GM18907 (cell line): Measurements from ENCODE around the gene PTPN9.
"Not testable (repeated sequence)": the region's sequence is repeated elsewhere in the genome, so short reads cannot be mapped to it uniquely, and the experiment has no call there.

Experiments used
- ATAC-seq: cut with Tn5 transposase; IDR thresholded peaks from one replicate; pipeline ENCODE4 v1.9.1; 2021; ENCODE audit warnings: mild to moderate bottlenecking, moderate library complexity; ENCODE audit not compliant: unreplicated experiment

Gene PTPN9

DNA sequence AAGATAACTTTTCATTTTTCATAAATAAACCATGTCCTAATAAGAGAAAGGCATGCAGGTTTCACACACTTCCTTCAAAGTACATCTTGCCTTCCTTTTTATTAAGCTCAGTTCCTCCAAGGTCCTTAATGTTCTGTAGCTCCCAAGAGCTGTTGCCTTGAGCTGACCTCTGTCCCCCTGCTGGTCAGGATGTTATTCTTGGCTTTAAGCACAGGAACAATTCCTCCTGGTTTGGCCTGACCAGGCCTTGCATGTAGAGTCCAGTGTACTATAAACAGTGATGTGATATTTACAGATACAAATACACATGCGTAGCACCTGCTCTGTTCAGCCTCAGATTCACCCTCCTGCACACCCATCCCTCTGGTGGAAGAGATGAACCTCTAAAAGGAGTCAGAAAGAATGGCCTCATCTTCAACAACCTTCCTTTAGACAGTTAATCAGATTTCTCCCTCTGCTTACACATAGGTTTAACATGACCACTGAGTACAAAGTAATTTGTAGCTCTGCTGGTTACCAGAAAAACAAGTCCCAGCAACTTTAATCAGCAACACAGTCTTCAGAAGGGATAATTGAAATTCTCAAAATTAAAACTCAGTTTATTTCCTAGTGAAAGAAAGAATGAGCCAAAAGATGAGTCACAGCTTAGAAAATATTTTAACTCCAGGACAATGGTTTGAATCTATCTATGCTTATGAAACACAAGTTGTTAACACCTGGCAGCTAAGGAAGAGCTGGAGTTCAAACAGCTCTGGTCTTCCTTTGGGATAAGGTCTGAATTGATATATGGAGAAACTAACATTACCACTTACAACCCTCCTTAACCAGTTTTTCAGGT lies 46.5 kb downstream of the PTPN9 start:
- ATAC-seq, result no peak

DNA sequence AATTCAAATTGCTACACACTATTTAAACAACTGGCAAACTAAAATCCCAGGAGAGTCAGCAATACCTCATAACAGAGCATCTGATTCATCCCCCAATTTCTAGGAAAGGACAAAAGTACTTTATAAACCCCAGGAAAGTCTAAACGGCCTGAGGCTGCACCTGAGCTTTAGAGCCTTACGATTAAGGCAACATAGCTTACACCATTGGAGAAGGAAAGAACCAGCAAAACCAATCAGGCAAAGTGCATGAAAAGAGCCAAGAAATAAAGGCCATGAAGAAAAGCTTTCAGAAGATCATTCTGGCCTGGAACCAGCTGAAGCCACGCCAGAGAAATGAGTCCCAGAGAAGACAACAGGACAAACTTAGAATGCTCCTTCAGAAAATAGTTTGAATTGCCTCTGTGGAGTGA lies 48.1 kb downstream of the PTPN9 start:
- ATAC-seq, result no peak

- no peak for ATAC-seq
These were observed 48.9 kb downstream of the PTPN9 start for GRCh38 chr15:75530169-75530568.

GRCh38 chr15:75525756-75526155 lies 53.4 kb downstream of the PTPN9 start:
- not testable (repeated sequence) for ATAC-seq

DNA sequence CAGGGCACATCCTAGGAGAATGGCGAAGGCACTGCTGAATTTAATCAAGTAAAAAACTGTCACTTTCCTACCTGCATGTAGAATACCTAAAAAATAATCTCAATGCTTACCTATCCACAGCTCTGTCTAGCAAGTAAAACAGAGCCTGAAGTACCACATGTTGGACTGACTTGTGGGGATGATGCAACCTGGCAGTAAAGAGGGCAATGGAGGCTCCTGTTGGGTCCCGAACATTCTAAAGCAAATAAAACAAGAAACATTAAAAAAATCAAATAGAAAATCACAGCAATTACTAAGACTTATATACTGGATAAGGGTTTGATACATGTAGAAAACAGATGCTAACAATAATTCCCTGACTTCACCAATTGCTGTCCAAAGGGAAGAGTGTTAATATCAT lies 56.1 kb downstream of the PTPN9 start:
- no peak for ATAC-seq

GRCh38 chr15:75517233-75517632 lies 61.9 kb downstream of the PTPN9 start:
- no peak for ATAC-seq

- no peak for ATAC-seq
These were observed 70.1 kb downstream of the PTPN9 start for GRCh38 chr15:75508840-75509532.

GRCh38 chr15:75502360-75502759 lies 76.8 kb downstream of the PTPN9 start:
- no peak for ATAC-seq

DNA sequence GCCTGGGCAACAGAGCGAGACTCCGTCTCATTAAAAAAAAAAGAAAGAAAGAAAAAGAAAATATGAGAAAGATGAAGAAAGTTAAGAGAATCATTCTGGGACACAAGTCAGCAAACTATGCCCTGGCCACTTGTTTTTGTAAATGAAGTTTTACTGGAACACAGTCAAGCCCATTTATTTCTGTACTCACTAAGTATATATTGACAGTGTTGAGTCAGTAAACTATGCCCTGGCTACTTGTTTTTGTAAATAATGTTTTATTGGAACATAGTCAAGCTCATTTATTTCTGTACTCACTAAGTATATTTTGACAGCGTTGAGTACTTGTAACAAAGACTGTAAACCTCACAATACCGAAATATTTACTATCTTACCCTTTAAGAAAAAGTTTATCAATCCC lies 85.4 kb downstream of the PTPN9 start:
- no peak for ATAC-seq

- ATAC-seq, result no peak
These were observed 95.2 kb downstream of the PTPN9 start for GRCh38 chr15:75483961-75484360.

DNA sequence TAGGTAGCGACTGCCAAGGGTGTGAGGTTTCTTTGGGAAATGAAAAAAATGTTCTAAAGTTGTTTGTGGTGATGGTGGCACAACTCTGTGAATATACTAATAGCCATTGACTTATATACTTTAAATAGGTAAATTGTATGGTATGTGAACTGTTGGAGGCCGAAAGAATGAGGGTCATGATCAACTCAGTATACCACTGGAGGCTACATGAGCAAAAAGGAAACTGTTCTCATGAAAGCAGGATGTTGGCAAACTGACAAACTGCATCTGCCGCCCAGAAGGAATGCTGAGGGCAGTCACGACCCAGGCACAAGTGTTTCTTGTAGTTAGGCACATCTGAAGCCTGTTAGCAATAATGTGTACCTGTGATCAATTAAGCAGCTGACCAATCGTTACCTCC lies 95.6 kb downstream of the PTPN9 start:
- not testable (repeated sequence) for ATAC-seq

DNA sequence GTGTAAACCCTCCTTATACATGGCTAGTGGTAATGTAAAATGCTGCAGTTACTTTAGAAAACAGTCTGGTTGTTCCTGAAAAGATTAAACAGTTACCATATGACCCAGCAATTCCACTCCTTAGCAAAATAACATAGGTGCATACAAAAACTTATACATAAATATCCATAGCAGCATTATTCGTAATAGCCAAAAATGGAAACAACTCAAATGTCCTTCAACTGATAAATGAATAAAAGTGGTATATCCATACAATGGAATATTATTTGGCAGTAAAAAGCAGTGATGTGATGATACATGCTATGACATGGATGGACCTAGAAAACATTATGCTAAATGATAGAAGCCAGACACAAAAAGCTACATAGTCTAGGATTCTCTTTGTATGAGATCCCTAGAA lies 96.0 kb downstream of the PTPN9 start:
- no peak for ATAC-seq

GRCh38 chr15:75480463-75480862 lies 98.7 kb downstream of the PTPN9 start:
- not testable (repeated sequence) for ATAC-seq

- ATAC-seq, result no peak
These were observed 99.4 kb downstream of the PTPN9 start for GRCh38 chr15:75479670-75480069.

DNA sequence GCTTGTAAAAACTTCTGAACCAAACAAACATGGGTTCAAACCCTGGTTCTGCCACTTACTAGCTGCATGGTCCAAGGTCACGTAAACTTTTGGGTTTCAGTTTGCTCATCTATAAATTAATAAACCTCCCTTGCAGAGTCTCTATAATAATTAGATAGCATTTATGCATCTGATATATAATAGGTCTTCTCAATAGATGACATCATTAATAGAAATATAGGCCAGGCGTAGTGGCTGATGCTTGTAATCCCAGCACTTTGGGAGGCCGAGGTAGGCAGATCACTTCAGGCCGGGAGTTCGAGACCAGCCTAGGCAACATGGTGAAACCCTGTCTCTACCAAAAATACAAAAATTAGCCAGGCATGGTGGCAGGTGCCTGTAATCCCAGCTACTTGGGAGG lies 102.0 kb downstream of the PTPN9 start:
- ATAC-seq, result not testable (repeated sequence)

GRCh38 chr15:75468913-75469598 lies 110.1 kb downstream of the PTPN9 start:
- no peak for ATAC-seq

DNA sequence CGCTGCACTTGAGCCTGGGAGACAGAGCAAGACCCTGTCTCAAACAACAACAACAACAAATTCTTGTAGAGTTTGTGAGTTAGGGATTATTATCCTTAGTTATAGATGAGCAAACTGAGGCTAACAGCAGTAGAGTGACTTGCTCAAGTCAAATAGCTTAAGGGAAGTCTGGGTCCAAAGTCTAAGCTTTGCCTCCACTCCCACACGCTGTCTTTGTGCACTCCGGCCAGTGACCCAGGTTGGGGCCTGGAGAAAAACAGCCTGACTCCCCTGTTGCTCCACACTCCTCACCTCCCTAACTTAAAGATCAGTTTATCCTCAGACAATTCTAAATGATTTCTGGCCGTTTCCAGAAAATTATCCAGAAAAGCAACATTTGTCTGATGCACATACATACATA lies 118.5 kb downstream of the PTPN9 start:
- ATAC-seq, result no peak

DNA sequence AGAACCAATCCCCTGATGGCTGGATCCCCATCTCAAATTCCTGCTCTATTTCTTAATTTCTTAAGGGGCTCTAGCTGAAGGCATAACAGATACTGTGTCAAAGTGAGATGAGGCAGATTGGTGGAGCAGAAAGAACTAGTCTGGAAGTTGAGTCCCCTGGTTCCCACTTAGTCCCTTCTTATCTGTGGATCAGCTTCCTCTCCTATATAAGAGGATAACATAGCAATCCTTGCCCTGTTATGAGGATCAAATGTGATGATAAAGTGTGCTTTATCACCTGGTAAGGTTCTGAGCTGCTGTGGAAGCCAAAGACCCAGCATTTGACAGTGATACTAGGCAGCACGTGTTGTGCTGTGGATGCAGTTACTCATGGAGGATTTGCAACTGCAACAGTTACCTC lies 119.5 kb downstream of the PTPN9 start:
- no peak for ATAC-seq

DNA sequence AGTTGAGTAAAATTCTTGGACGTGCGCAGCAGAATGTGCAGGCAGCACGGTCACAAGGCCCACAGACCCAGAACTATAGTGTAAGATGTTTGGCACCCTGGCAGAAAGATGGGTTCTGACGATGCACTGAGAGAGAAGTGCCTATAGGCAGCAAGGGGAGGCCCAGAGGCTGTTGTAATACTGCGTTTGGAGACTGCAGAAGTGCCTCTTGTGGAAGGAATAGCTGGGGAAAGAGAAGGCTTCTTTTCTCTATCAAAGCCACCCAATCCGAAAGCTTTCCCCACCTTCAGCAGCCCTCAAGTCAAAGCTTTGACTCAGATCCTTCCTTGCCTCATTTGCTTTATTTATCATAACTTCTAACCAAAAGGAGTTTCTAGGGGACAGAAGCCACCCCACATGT lies 122.4 kb downstream of the PTPN9 start:
- no peak for ATAC-seq

DNA sequence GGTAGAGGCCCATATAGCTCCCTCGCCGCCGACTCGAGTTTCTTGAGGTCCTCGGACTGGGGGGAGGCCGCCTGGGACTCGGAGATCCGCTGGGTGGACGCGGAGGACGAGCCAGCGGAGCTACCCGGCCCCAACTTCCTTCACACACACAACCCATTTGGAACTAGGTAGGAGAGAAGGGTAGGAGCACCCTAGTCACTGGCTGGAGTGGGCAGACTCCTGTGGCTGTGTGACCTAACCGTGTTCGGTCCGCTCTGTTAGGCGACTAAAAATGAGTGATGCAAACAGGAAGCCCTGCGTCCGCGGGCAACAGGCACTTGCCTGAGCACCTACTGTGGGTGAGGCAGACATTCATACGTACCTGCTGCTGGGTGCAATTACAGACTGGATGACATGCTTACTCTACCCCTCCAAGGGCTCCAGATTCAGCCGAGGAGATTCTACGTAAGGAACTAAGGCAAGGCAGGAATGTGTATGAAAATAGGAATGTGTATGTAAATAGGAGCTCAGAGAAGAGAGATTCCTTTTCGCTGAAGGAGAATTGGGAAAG lies 123.1 kb downstream of the PTPN9 start:
- ATAC-seq, result no peak

DNA sequence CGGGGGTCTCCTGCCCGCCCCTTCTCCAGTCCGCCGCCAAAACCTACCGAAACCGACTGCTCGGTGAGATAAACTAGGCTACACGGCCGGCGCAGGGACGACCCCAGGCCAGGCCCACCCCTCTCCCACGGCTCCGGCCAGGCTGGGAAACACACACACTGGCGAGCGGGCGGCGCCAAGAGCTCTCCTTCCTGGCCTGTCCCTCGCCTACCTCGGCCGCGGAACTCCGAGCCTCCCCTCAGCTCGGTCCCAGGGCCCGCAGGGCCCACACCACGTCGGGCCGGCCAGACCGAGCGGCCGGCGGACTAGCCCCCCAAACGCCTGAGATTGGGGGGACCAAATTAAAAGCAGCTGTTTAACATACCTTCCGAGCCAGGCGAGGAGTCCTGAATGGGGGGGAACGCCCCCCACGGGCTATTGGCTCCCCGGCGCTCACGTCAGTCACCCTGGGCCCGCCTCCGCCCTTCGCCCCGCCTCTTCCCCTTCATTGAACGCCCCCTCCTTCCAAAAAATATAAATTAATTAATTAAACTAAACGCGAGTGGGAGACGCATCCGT lies 123.6 kb downstream of the PTPN9 start:
- ATAC-seq, result no peak
